Heart right ventricle (tissue), 16 donors: Measurements from ENCODE around the gene CS. TPM values are rescaled to one million over a fixed set of nuclear protein-coding genes. Genes with fewer than 3 reads are reported as not detected.

Experiments used
- ATAC-seq, 8 donors: fragments of 200-7000 bp; cut with Tn5 transposase; one replicate each; pipeline ENCODE4 v1.9.1; 2020; ENCODE audit warnings: mild to moderate bottlenecking in 8 of 8, moderate library complexity in 8 of 8, moderate number of reproducible peaks in 1 of 8
- DNase-seq, 2 donors: peaks; one replicate each; pipeline ENCODE4 v3.0.0-alpha.2; 2020
- H3K27ac ChIP-seq, 10 donors: fragments of 200-600 bp; sonication (generic) in 2 of 10; one replicate each; pipeline versions ENCODE4 v1.5.0 to v1.8.0; 2020 to 2022; ENCODE audit warnings: mild to moderate bottlenecking in 3 of 10
- H3K27me3 ChIP-seq, 7 donors: fragments of 200-600 bp; one replicate each; pipeline ENCODE4 v1.8.0; 2021 to 2022; ENCODE audit warnings: mild to moderate bottlenecking in 2 of 7
- H3K36me3 ChIP-seq, 9 donors: fragments of 200-600 bp; sonication (generic) in 1 of 9; one replicate each; pipeline versions ENCODE4 v1.5.0 to v1.8.0; 2020 to 2022; ENCODE audit warnings: mild to moderate bottlenecking in 2 of 9
- H3K4me1 ChIP-seq, 9 donors: fragments of 200-600 bp; sonication (generic) in 1 of 9; one replicate each; pipeline versions ENCODE4 v1.5.0 to v1.8.0; 2020 to 2022; ENCODE audit warnings: mild to moderate bottlenecking in 4 of 9
- H3K4me3 ChIP-seq, 10 donors: fragments of 200-600 bp; sonication (generic) in 2 of 10; one replicate each; pipeline versions ENCODE4 v1.5.0 to v1.8.0; 2020 to 2022; ENCODE audit warnings: mild to moderate bottlenecking in 7 of 10, moderate library complexity in 2 of 10
- H3K9me3 ChIP-seq, 11 donors: fragments of 200-600 bp in 10 of 11; sonication (generic) in 2 of 11; one replicate each; pipeline versions ENCODE4 v1.5.0 to v1.8.0; 2013 to 2022; ENCODE audit warnings: mild to moderate bottlenecking in 2 of 11, control low read depth in 1 of 11, moderate library complexity in 1 of 11
- CTCF ChIP-seq, 9 donors: fragments of 200-600 bp; sonication (generic) in 2 of 9; IDR thresholded peaks; one replicate each; pipeline versions ENCODE4 v1.5.0 to v1.8.0; 2021 to 2022; ENCODE audit warnings: antibody characterized with exemption in 9 of 9, mild to moderate bottlenecking in 5 of 9, moderate library complexity in 1 of 9
- WGBS, 2 donors: extraction: QIAGEN DNeasy Blood & Tissue Kit; methylation state at CpG; one replicate each; pipeline ENCODE4 v1.1.7; 2013; ENCODE audit warnings: inconsistent platforms in 1 of 2; 5-methylcytosine and 5-hydroxymethylcytosine counted together
- intact Hi-C, 10 donors: fragments of 100-400 bp; cut with DNase I; formaldehyde crosslinking; loops; one replicate each; pipeline versions ENCODE4 v1.11.1 to v1.14.2; 2022
- polyA plus RNA-seq, 2 donors: library from polyadenylated mRNA; stranded (reverse); fragments of 200-250 nt; gene quantifications; one replicate each; pipeline ENCODE4 v1.2.3, GENCODE V29; 2013
- total RNA-seq, 10 donors: library from RNA; stranded (reverse); fragmentation: NEBNext Ultra II Directional in 3 of 10; extraction: Animal tissue kit (Norgen Biotek cat#: 25700) in 3 of 10; gene quantifications; one replicate each; pipeline versions ENCODE4 v1.2.1 to v1.2.4, GENCODE V29; 2021 to 2023
- donor health status: Arrhythmogenic right ventricular cardiomyopathy.
- donor health status: ischemic (EF 13 %, LVEDD 7.1; RV severe dilation, severe dysfunction).
- donor health status: healthy with polysubstance abuse.
- donor health status: DM: no; HTN: yes; CAD: no.
- donor health status: DM: no; HTN: no; CAD: no.
- donor health status: ischemic (EF 25% LVEDD 6.9; RV normal size, moderate dysfunction).
- donor health status: ischemic (EF 25% LVEDD 5.7; RV mildly dilated, moderate dysfunction).
- donor health status: healthy.
- donor health status: DM: yes; HTN: yes; CAD: no.
- donor health status: Ischemic cardiomyopathy.
- donor health status: ischemic (EF 35%, LVEDD 5.7; RV mildly dilated, moderate dysfunction).
- donor health status: nonischemic (EF 11% LVEDD 7.7; RV severe dilation, severe dysfunction).
- donor health status: DM: yes; HTN: yes; CAD: no.
- donor health status: PGD.
- donor health status: ischemic (EF 29% LVEDD 5.4; RV normal size, mild dysfunction).
- donor health status: nonischemic (EF 23%, LVEDD 6.1; RV moderate dilation, normal function).

The CS gene
- total and polyA plus RNA-seq, 12 donors = 154 to 991 (median 859) TPM

DNA sequence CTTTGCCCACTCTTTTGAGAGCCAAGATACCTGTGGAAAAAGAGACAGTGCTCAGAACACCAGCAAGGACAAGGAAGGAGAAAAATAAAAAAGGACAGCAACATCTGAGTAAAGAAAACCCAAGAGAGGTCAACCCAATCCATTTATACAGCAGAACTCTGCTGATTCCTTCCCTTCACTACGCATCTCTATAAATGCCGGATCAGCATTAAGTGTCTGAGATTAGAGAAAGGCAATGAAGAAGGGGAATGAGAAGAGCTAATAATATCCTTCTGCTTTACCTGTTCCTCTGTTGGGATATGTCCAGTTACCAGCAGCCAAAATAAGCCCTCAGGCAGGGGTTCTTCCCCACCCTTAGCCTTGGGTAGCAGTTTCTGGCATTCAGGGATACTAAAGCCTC lies 17.6 kb downstream of the CS start:
- H3K9me3 ChIP-seq = no peaks in the 10 kb centered on the region
- peaks cover 0 to 97% (median 68%) of the 10 kb centered on the region in 9 donors for H3K36me3 ChIP-seq
- H3K27me3 ChIP-seq = no peaks in the 10 kb centered on the region
- no peak for DNase-seq
- no peak overlapping the region for H3K27ac ChIP-seq
- no peak overlapping the region for H3K4me3 ChIP-seq
- ATAC-seq = no peak
- 90 to 93% methylated on average over 2 of the region's 2 CpGs for WGBS, 2 donors
- peaks cover 0 to 21% (median 19%) of the 10 kb centered on the region in 9 donors for H3K4me1 ChIP-seq
- TF ChIP-seq CTCF (IDR thresholded peaks at IDR 0.05) = no peak
- intact Hi-C loops = no loop called here

GRCh38 chr12:56282030-56282429 lies 18.1 kb downstream of the CS start:
- ATAC-seq = no peak
- intact Hi-C loops = no loop called here
- peaks cover 0 to 100% (median 72%) of the 10 kb centered on the region in 9 donors for H3K36me3 ChIP-seq
- TF ChIP-seq CTCF (IDR thresholded peaks at IDR 0.05) = no peak
- no peaks in the 10 kb centered on the region for H3K9me3 ChIP-seq
- WGBS, 2 donors = 88 to 90% methylated on average over 6 of the region's 6 CpGs
- H3K4me3 ChIP-seq = no peak overlapping the region
- H3K27ac ChIP-seq = no peak overlapping the region
- no peaks in the 10 kb centered on the region for H3K27me3 ChIP-seq
- H3K4me1 ChIP-seq = peaks cover 0 to 16% (median 13%) of the 10 kb centered on the region in 9 donors
- no peak for DNase-seq

- TF ChIP-seq CTCF (IDR thresholded peaks at IDR 0.05) = no peak
- ATAC-seq = no peak
These were observed 19.3 kb downstream of the CS start for GRCh38 chr12:56280849-56281248.

GRCh38 chr12:56278905-56279304 lies 21.2 kb downstream of the CS start:
- WGBS, 2 donors = 98% methylated on average over 3 of the region's 3 CpGs
- ATAC-seq (no peak), DNase-seq (no peak)
- Histone ChIP-seq H3K9me3 (no peaks in the 10 kb centered on the region), H3K4me3 (no peak overlapping the region), H3K4me1 (no peaks in the 10 kb centered on the region), H3K27me3 (no peaks in the 10 kb centered on the region), H3K27ac (no peak overlapping the region), H3K36me3 (peaks cover 3 to 100% (median 82%) of the 10 kb centered on the region in 9 donors)
- TF ChIP-seq CTCF (IDR thresholded peaks at IDR 0.05) = no peak
- intact Hi-C loops = no loop called here

More at GRCh38 chr12:56280849-56281248, 19.3 kb downstream of the CS start:
- Histone ChIP-seq H3K4me3 (no peak overlapping the region), H3K27ac (no peak overlapping the region), H3K4me1 (peaks cover 0 to 4% (median 2%) of the 10 kb centered on the region in 9 donors), H3K27me3 (no peaks in the 10 kb centered on the region), H3K36me3 (peaks cover 0 to 100% (median 73%) of the 10 kb centered on the region in 9 donors), H3K9me3 (no peaks in the 10 kb centered on the region)
- intact Hi-C loops = no loop called here
- DNase-seq = no peak
